Choroid plexus epithelial cell (primary cell): ENCODE measurements around the gene DNAJB14.

Experiments
- DNase-seq: peaks from one replicate; pipeline ENCODE4 v3.0.0-alpha.2; 2010; ENCODE audit warnings: low read depth
- H3K4me3 ChIP-seq: 2 replicates; pipeline ENCODE4 v1.5.1; 2011; ENCODE audit warnings: low read depth, mild to moderate bottlenecking, control low read depth, low read length, moderate library complexity
- TF ChIP-seq, protein P1 (sequence below): conservative IDR thresholded peaks from 2 replicates; pipeline ENCODE4 v1.5.1; 2011; ENCODE audit warnings: low read depth, mild to moderate bottlenecking, control low read depth, inconsistent platforms, low read length, moderate library complexity

The DNAJB14 gene

DNA sequence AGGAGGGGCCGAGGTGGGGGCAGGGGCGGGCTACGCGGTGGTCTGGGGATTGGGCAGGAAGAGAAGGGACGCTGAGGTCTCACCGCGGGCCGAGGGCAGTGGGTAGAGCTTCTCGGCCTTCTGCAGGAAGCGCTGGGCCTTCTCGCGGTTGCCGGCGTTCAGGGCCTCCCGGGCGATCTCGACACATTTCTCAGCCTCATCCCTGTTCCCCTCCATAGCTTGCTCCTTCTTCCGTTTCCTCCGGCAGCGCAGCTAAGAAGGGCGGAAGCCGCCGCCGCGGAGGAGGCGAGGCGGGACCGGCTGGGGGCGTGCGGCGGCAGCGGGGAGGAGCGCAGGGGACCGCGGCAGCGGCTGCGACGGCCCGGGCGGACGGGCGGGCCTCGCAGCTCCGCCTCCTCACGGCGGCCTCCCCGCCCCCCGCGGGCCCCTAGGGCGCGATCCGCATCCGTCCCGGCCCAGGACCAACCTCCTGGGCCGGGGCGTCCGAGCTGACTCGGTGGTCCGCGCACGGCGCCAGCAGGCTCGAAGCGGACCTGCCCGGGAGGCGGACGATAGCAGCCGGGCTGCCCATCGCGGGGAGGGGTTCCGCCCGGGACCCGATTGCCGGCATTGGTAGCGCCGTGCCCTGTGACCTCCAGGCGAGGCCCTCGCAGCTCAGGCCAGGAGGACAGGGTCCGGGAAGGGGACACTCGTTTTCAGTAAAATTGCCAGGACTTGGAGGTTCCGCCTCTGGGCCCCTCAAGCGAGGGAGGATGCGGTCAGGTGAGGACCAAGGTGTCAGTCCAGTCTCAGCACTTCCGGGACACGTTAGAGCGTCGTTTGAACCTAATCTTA, at the start of gene DNAJB14:
Gene DNAJB14 (minus strand): TSS at position 263 of the 834 bp plus-strand sequence. CDS start 47 bp downstream, at position 216.
- TF ChIP-seq, protein P1, sequence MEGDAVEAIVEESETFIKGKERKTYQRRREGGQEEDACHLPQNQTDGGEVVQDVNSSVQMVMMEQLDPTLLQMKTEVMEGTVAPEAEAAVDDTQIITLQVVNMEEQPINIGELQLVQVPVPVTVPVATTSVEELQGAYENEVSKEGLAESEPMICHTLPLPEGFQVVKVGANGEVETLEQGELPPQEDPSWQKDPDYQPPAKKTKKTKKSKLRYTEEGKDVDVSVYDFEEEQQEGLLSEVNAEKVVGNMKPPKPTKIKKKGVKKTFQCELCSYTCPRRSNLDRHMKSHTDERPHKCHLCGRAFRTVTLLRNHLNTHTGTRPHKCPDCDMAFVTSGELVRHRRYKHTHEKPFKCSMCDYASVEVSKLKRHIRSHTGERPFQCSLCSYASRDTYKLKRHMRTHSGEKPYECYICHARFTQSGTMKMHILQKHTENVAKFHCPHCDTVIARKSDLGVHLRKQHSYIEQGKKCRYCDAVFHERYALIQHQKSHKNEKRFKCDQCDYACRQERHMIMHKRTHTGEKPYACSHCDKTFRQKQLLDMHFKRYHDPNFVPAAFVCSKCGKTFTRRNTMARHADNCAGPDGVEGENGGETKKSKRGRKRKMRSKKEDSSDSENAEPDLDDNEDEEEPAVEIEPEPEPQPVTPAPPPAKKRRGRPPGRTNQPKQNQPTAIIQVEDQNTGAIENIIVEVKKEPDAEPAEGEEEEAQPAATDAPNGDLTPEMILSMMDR, result no peak
- H3K4me3 ChIP-seq, result peak within 1 kb of the TSS; percentile 81
- peak; percentile 74 for DNase-seq

DNA sequence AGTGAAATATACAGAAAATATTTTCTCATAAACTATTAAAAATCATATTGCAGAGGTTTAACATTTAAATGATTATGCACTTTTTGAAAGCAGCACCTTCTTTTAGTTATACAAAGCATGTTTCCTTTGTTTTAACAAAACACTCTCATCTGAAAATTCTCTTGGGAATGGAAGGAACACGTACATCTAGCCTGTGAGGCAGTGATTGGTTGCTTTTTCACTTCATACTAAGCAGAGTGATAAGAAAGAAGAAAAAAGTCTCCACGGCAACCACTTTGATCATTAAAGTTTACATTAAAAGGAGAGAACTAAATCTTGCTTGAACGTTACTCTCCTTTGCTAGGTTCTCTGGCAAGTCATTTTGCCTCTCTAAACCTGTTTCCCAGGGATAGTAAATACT, 45.3 kb upstream of the DNAJB14 start:
- TF ChIP-seq, protein P1, result no peak
- DNase-seq, result peak; percentile 31

DNA sequence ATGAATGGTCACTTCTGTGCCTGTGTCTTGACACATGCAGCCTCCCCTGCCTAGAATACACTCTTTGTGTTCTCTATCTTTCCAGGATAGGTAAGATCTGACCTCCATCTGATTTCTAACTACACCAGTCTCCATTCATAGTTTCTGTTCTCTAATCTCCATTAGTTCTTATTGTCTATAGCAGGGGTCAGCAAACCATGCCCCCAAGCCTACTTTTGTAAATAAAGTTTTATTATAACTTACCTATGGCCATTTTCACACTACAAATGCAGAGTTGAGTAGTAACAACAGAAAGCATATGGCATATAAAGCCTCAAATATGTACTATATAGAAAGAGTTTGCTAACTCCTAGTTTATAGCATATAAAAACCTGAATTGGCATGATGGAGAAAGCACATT, 41.3 kb upstream of the DNAJB14 start:
- TF ChIP-seq, protein P1, result no peak
- H3K4me3 ChIP-seq, result no peak overlapping the region
- DNase-seq, result no peak

More for the DNA sequence above, 45.3 kb upstream of the DNAJB14 start:
- H3K4me3 ChIP-seq, result no peak overlapping the region

DNA sequence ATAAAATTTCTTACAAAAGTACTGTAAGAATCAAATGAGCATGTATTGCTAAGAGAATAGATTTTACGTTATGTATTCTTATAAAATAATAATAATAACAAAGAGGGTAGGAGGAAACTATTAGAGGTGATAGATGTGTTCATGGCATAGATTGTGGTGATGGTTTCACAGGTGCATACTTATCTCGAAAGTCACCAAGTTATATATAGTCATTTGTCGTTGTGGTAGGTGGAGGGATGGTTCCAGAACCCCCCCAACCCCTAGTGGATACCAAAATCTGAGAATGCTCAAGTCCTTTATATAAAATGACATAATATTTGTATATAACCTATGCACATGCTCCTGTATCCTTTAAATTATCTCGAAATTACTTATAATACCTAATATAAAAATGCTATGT, 40.4 kb upstream of the DNAJB14 start:
- TF ChIP-seq, protein P1, result no peak
- no peak for DNase-seq
- H3K4me3 ChIP-seq, result no peak overlapping the region

DNA sequence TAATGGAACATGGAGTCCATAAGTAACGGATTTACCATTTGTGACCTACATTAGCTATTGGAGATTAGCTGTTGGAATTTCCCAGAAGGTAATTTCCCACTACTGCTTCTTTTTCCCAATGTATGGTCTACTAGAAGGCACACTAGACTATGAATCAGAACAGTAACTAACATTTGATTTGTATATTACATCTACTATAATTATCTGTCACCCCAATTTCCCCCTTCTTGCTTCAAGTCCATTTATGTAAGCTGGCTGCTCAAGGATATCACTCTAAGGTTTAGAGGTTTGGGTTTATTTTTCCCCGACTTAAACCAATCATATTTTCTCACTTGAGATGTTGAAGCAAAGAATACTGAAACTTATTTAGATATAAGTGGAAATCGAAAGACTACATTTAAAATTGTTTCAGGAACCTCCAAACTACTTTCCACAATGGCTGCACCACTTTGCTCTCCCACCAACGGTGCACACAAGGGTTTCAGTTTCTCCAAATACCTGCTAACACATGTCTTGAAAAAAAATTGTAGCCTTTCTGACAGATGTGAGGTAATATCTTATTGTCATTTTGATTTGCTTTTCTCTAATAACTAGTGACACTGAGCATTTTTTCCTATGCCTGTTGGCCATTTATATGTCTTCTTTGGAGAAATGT, 37.0 kb upstream of the DNAJB14 start:
- no peak for DNase-seq
- TF ChIP-seq, protein P1, result no peak
- H3K4me3 ChIP-seq, result no peak overlapping the region

DNA sequence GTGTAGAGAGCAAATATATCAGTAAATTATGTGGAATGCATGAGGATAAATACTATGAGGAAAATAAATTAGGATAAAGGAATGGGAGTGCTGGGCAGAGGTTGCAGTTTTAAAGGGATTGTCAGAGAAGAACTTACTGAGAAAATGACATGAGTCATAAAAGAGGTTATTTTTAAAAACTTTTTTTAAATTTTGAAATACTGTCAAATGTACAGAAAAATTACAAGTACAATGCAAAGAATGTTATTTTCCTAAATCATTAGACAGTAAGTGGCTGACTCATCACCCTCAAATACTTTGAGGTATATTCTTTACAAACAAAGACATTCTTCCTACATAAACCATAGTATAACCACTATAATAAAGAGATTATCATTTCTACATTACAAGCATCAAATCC, 33.5 kb upstream of the DNAJB14 start:
- no peak overlapping the region for H3K4me3 ChIP-seq
- TF ChIP-seq, protein P1, result no peak
- peak; percentile 25 for DNase-seq
